Brain microvascular endothelial cell (primary cell): ENCODE measurements around the gene RPL27.
A peak's percentile ranks its signal among the peaks of the same experiment; 100 is the strongest.
"Not testable (repeated sequence)": the region's sequence is repeated elsewhere in the genome, so short reads cannot be mapped to it uniquely, and the experiment has no call there.

Source experiments
- DNase-seq: peaks from one replicate; pipeline ENCODE4 v3.0.0-alpha.2; 2020
- H3K27ac ChIP-seq: fragments of 250-450 bp; sonication (Bioruptor Pico); 2 replicates; pipeline ENCODE4 v1.5.1; 2020; ENCODE audit warnings: mild to moderate bottlenecking, moderate library complexity
- H3K27me3 ChIP-seq: fragments of 250-450 bp; sonication (Bioruptor Pico); replicated peaks from 2 replicates; pipeline ENCODE4 v1.5.1; 2020; ENCODE audit warnings: mild to moderate bottlenecking
- H3K36me3 ChIP-seq: fragments of 250-450 bp; sonication (Bioruptor Pico); replicated peaks from 2 replicates; pipeline ENCODE4 v1.5.1; 2020; ENCODE audit warnings: mild to moderate bottlenecking
- H3K4me3 ChIP-seq: 2 replicates; pipeline ENCODE4 v1.5.1; 2011; ENCODE audit warnings: low read depth, mild to moderate bottlenecking, control low read depth, low read length, moderate library complexity
- CTCF ChIP-seq: IDR thresholded peaks from 2 replicates; pipeline ENCODE4 v1.5.1; 2011; ENCODE audit warnings: low read depth, mild to moderate bottlenecking, moderate library complexity, low read length, control low read depth, inconsistent platforms; ENCODE audit errors: missing control alignments
- in situ Hi-C: cut with HindIII; loops from 2 replicates; pipeline ENCODE4 v1.10.0; 2017; ENCODE audit warnings: low sequenced_read_pairs, low pct_ligation_motif_present

The RPL27 gene

GRCh38 chr17:42969001-42969581 lies 29.1 kb upstream of the RPL27 start:
- Histone ChIP-seq H3K36me3 (no peaks in the 10 kb centered on the region), H3K27me3 (no peaks in the 10 kb centered on the region), H3K4me3 (no peak overlapping the region), H3K27ac (no peak overlapping the region)
- no peak for TF ChIP-seq CTCF
- in situ Hi-C loops, result no loop called here
- no peak for DNase-seq

GRCh38 chr17:42971589-42971988 lies 26.6 kb upstream of the RPL27 start:
- in situ Hi-C loops, result no loop called here
- DNase-seq, result no peak
- no peaks in the 10 kb centered on the region for H3K36me3 ChIP-seq
- H3K4me3 ChIP-seq, result no peak overlapping the region
- H3K27ac ChIP-seq, result no peak overlapping the region
- no peak for TF ChIP-seq CTCF
- no peaks in the 10 kb centered on the region for H3K27me3 ChIP-seq

GRCh38 chr17:42973323-42973722 lies 24.9 kb upstream of the RPL27 start:
- H3K36me3 ChIP-seq, in situ Hi-C loops, H3K4me3 ChIP-seq, H3K27me3 ChIP-seq, DNase-seq, H3K27ac ChIP-seq: not testable (repeated sequence)

DNA sequence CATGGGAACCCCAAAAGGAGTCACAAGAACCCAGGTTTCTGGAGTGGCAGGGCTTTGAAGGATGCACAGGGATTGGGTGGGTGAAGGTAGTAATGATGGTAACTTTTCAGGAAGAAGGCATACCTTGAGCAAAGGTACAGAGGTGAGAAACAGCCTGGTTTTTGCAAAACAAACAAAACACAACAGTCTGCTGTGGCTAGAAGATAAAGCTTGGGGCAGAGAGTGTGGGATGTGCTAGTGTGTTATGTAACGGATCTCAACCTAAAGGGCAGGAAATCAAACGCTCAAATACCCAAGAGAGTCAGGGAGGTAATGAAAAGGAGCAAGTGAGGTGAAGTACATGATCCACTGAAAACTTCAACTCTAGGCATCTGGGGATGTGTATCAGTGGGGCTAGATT lies 23.0 kb upstream of the RPL27 start:
- Histone ChIP-seq H3K4me3 (no peak overlapping the region), H3K27me3 (no peaks in the 10 kb centered on the region), H3K27ac (no peak overlapping the region), H3K36me3 (no peaks in the 10 kb centered on the region)
- DNase-seq, result no peak
- in situ Hi-C loops, result no loop called here
- TF ChIP-seq CTCF, result no peak

GRCh38 chr17:42975701-42976100 lies 22.5 kb upstream of the RPL27 start:
- H3K4me3 ChIP-seq, H3K36me3 ChIP-seq, DNase-seq, H3K27ac ChIP-seq, H3K27me3 ChIP-seq, in situ Hi-C loops: not testable (repeated sequence)

DNA sequence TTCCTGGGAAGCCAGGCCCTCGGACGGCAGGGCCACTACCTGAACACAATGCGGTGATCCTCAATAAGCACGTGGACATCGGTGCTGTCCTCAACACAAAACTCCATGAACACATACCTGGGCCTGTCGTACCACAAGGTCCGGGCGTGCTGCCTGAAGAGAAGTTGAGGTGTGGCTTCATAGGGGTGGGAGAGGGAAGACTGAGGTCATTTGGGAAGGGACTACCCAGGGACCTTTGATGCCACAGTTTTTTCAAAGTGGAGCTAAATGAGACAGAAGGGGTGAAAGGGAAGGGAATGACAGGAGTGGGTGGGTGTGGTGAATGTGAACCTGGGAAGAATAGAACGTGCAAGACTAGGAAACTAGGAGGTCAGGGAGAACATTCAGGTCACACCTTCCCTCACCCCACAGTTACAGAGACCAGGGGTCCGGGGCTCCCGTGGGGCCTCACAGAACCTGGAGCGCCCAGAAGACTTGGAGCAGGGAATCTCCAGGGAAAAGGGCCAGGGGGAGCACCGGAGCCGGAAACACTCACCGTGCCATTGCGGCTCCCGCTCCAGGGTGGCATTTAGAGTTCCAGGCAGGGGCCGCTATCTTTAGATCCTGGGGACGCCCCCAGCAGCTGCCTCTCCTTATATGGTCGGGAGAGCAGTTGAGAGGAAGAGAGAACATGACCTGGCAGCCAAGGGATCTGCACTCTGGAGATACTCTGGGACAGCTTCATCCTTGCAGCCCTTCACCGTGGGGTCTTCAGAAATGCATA lies 18.5 kb upstream of the RPL27 start, which contains the start of gene PTGES3L:
Gene PTGES3L (minus strand): TSS at position 570 of the 763 bp plus-strand sequence. CDS start 27 bp downstream, at position 543.
- Histone ChIP-seq H3K4me3 (peak within 1 kb of the TSS; percentile 86), H3K36me3 (no peaks in the 10 kb centered on the region), H3K27me3 (no peaks in the 10 kb centered on the region), H3K27ac (peak within 1 kb of the TSS; percentile 55)
- DNase-seq, result peak; percentile 33
- no peak for TF ChIP-seq CTCF
- in situ Hi-C loops, result no loop called here

GRCh38 chr17:42980274-42980765 lies 17.9 kb upstream of the RPL27 start, which contains the start of gene RUNDC1:
Gene RUNDC1 (plus strand): TSS chr17:42980565. CDS start chr17:42980577, 12 bp downstream.
- Histone ChIP-seq H3K27ac (peak within 1 kb of the TSS; percentile 55), H3K36me3 (no peaks in the 10 kb centered on the region), H3K27me3 (no peaks in the 10 kb centered on the region), H3K4me3 (peak within 1 kb of the TSS; percentile 86)
- no peak for TF ChIP-seq CTCF
- peak; percentile 82 for DNase-seq
- in situ Hi-C loops, result no loop called here
